Caco-2 (cell line): Measurements from ENCODE around the gene PSKH1. TPM values are rescaled to one million over a fixed set of nuclear protein-coding genes. Genes with fewer than 3 reads are reported as not detected.

Experiments
- BruUV-seq: library from RNA; stranded (reverse); fragments of 400-500 nt; replicated peaks from 2 replicates; lab custom pipeline; 2021; lab: Mats Ljungman, UMichigan
- CTCF ChIA-PET: fragments of 300-600 bp; sonication (Branson Sonifier 250); formaldehyde crosslinking; loops from one replicate; lab custom pipeline; 2022; ENCODE audit warnings: antibody characterized with exemption; lab: Charles Lee
- POLR2A ChIA-PET: fragments of 300-600 bp; sonication (Branson Sonifier 250); formaldehyde crosslinking; loops from one replicate; lab custom pipeline; 2022; ENCODE audit warnings: antibody characterized with exemption; lab: Charles Lee
- DNase-seq, 2 experiments: peaks; one replicate each; pipeline versions ENCODE4 v3.0.0 to v3.0.0-alpha.2; 2020 to 2022
- H3K27me3 ChIP-seq: replicated peaks from 2 replicates; pipeline ENCODE4 v1.6.0; 2011; ENCODE audit warnings: low read length; ENCODE audit not compliant: control insufficient read depth, insufficient read depth
- H3K36me3 ChIP-seq: 2 replicates; pipeline ENCODE4 v1.5.1; 2011; ENCODE audit warnings: low read length; ENCODE audit not compliant: control insufficient read depth, insufficient read depth
- H3K4me1 ChIP-seq: fragments of 250-450 bp; sonication (Bioruptor Pico); 2 replicates; pipeline ENCODE4 v1.5.1; 2020; ENCODE audit warnings: mild to moderate bottlenecking
- H3K4me3 ChIP-seq: 2 replicates; pipeline ENCODE4 v1.5.1; 2011; ENCODE audit warnings: low read depth, mild to moderate bottlenecking, control low read depth, low read length
- H3K9me3 ChIP-seq: fragments of 250-450 bp; sonication (Bioruptor Pico); 2 replicates; pipeline ENCODE4 v1.5.1; 2020; ENCODE audit warnings: mild to moderate bottlenecking, moderate library complexity
- H3K27ac Mint-ChIP-seq: one replicate; pipeline ENCODE4 v1.8.0; 2022; ENCODE audit warnings: mixed read lengths; ENCODE audit not compliant: unreplicated experiment
- H3K27me3 Mint-ChIP-seq: one replicate; pipeline ENCODE4 v1.8.0; 2022; ENCODE audit warnings: mixed read lengths; ENCODE audit not compliant: insufficient read depth, unreplicated experiment
- H3K36me3 Mint-ChIP-seq: one replicate; pipeline ENCODE4 v1.8.0; 2022; ENCODE audit warnings: mild to moderate bottlenecking, mixed read lengths; ENCODE audit not compliant: insufficient read depth, unreplicated experiment
- H3K4me1 Mint-ChIP-seq: one replicate; pipeline ENCODE4 v1.8.0; 2022; ENCODE audit warnings: low read depth, mixed read lengths; ENCODE audit not compliant: unreplicated experiment
- H3K4me3 Mint-ChIP-seq: one replicate; pipeline ENCODE4 v1.8.0; 2022; ENCODE audit warnings: mild to moderate bottlenecking, moderate library complexity, mixed read lengths; ENCODE audit not compliant: unreplicated experiment
- H3K9me3 Mint-ChIP-seq: one replicate; pipeline ENCODE4 v1.8.0; 2022; ENCODE audit warnings: mixed read lengths; ENCODE audit not compliant: unreplicated experiment
- CTCF ChIP-seq, 2 experiments: fragments of 200-600 bp in 1 of 2; IDR thresholded peaks; 1 replicate in 1 of 2; 2 replicates in 1 of 2; pipeline versions ENCODE4 v1.5.1 to v1.8.0; 2011 to 2022; ENCODE audit warnings: antibody characterized with exemption in 1 of 2, control low read depth in 1 of 2, inconsistent platforms in 1 of 2, low read depth in 1 of 2, low read length in 1 of 2, mild to moderate bottlenecking in 1 of 2, moderate library complexity in 1 of 2; ENCODE audit not compliant: insufficient read depth in 1 of 2, severe bottlenecking in 1 of 2, unreplicated experiment in 1 of 2
- intact Hi-C: fragments of 100-400 bp; cut with micrococcal nuclease; formaldehyde crosslinking; loops from one replicate; pipeline ENCODE4 v1.10.0; 2022; ENCODE audit not compliant: unreplicated experiment
- total RNA-seq: library from RNA; stranded (reverse); gene quantifications from 2 replicates; pipeline ENCODE4 v1.2.3, GENCODE V29; 2022

PSKH1 gene
- total RNA-seq, 1 experiment from 2014 or later = 41.3 TPM

GRCh38 chr16:67855789-67856188, 37.3 kb upstream of the PSKH1 start:
- Mint-ChIP-seq H3K27me3 (no peaks in the 10 kb centered on the region), H3K4me1 (peaks cover 31% of the 10 kb centered on the region), H3K9me3 (no peaks in the 10 kb centered on the region), H3K4me3 (no peak overlapping the region), H3K27ac (no peak overlapping the region), H3K36me3 (peaks cover 63% of the 10 kb centered on the region)
- Histone ChIP-seq H3K36me3 (peaks cover 2% of the 10 kb centered on the region; the same call in 1 of the 2 replicates), H3K27me3 (no peaks in the 10 kb centered on the region), H3K4me1 (peaks cover 21% of the 10 kb centered on the region), H3K4me3 (no peak overlapping the region), H3K9me3 (no peaks in the 10 kb centered on the region)
- no TSS peak for BruUV-seq
- POLR2A ChIA-PET = interaction anchor here (0.6 kb wide), 1 partner anchor 49 kb away, joined by 5 read pairs; the partner anchor contains the start of gene TSNAXIP1
- intact Hi-C loops = no loop called here
- TF ChIP-seq CTCF (IDR thresholded peaks at IDR 0.05; ENCODE audit: insufficient read depth in 1 of 2, low read depth in 1 of 2, low read length in 1 of 2, severe bottlenecking in 1 of 2, unreplicated experiment in 1 of 2) = no peak
- DNase-seq = no peak
- CTCF ChIA-PET = interaction anchor here (0.6 to 1.1 kb wide), 8 partner anchors 14 to 365 kb away, joined by 3 to 13 read pairs (median 6); no protein-coding TSS in a partner anchor

DNA sequence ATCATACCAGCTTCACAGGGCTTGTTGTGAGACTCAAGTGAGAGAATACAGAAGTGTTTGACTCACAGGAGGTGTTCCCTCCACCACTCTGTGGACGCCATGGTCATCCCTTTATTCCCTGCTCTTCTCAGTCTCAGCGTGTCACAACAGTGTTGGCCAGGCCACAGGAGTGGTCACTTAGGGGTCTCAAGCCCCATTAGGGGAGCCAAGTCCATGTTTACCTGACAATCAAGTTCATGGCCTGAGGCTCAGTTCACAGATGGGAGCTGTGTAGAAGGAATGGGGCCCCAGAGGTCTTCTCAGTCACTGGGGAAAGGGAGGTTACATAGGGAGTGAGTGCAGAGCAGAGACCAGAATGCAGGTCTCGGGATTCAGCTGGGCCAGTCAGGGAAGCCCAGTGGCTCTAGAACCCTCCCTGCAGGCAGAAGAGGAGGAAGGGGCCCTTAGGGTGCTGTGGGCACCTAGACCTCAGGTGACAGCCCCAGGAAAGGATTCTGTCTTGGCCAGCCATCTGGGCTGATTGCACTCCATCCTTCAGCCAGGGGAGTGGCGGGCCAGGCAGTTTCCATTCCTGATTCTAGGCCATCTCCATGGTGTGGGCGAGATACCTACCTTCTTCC, 36.0 kb upstream of the PSKH1 start:
- TF ChIP-seq CTCF (IDR thresholded peaks at IDR 0.05; ENCODE audit: insufficient read depth in 1 of 2, low read depth in 1 of 2, low read length in 1 of 2, severe bottlenecking in 1 of 2, unreplicated experiment in 1 of 2) = no peak
- Histone ChIP-seq H3K27me3 (no peaks in the 10 kb centered on the region), H3K4me3 (no peak overlapping the region), H3K36me3 (peaks cover 2% of the 10 kb centered on the region; the same call in 1 of the 2 replicates), H3K9me3 (no peaks in the 10 kb centered on the region), H3K4me1 (peaks cover 21% of the 10 kb centered on the region)
- peaks cover 72% of the 10 kb centered on the region for H3K36me3 Mint-ChIP-seq
- H3K27me3 Mint-ChIP-seq = no peaks in the 10 kb centered on the region
- peak overlapping the region; percentile 90 for H3K27ac Mint-ChIP-seq
- H3K4me3 Mint-ChIP-seq = peak overlapping the region; percentile 22
- DNase-seq = no peak
- H3K9me3 Mint-ChIP-seq = no peaks in the 10 kb centered on the region
- POLR2A ChIA-PET = interaction anchor here (0.6 kb wide), 1 partner anchor 11 kb away, joined by 3 read pairs; the partner anchor contains the start of gene NUTF2
- peaks cover 31% of the 10 kb centered on the region for H3K4me1 Mint-ChIP-seq
- CTCF ChIA-PET = interaction anchor here (0.6 to 2.1 kb wide), 3 partner anchors 8 to 41 kb away, joined by 3 to 10 read pairs (median 3); no protein-coding TSS in a partner anchor
- intact Hi-C loops = loop anchor here (1.0 kb wide), 1 partner anchor 11 kb away; the partner anchor contains the start of gene NUTF2
- no TSS peak for BruUV-seq

DNA sequence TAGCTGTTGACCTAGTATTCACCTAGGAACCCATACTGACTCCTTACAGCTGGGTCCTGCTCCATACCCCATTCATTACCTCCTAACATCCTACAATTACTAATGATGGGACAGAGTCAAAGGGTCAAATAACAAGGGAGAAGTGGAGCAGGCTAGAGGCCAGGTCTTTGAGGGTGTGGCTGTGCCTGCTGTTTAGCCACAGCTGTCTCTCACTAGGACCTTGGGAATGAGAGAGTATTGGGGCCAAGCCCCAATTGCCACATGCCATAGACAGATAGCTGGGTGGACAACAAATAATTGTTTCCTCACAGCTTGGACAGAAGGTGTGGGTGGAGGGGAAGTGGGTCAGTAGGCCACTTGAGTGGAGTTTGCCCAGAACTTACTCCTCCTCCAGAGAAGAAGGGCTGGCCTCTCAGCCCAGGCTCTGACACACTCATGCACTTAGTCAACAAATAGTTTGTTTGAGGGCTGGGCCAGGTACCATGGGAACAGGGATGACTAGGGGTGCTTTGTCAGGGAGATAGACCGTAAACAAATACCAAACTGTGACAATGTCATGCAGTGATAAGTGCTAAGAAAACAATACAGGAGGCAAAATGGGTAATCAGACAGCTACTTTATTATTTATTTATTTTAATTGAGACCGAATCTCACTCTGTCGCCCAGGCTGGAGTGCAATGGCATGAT, 35.4 kb upstream of the PSKH1 start:
- H3K4me3 Mint-ChIP-seq = peak overlapping the region; percentile 22
- no peaks in the 10 kb centered on the region for H3K27me3 Mint-ChIP-seq
- Histone ChIP-seq H3K4me3 (no peak overlapping the region), H3K9me3 (no peaks in the 10 kb centered on the region), H3K36me3 (peaks cover 2% of the 10 kb centered on the region; the same call in 1 of the 2 replicates), H3K4me1 (peaks cover 21% of the 10 kb centered on the region), H3K27me3 (no peaks in the 10 kb centered on the region)
- BruUV-seq = no TSS peak
- peak; percentile 86 to 91 for DNase-seq
- no peaks in the 10 kb centered on the region for H3K9me3 Mint-ChIP-seq
- H3K36me3 Mint-ChIP-seq = peaks cover 79% of the 10 kb centered on the region
- CTCF ChIA-PET = interaction anchor here (0.8 to 2.1 kb wide), 2 partner anchors 12 to 42 kb away, joined by 3 to 10 read pairs; no protein-coding TSS in a partner anchor
- peak overlapping the region; percentile 90 for H3K27ac Mint-ChIP-seq
- intact Hi-C loops = loop anchor here (1.0 kb wide), 1 partner anchor 11 kb away; the partner anchor contains the start of gene NUTF2
- H3K4me1 Mint-ChIP-seq = peaks cover 31% of the 10 kb centered on the region
- TF ChIP-seq CTCF (IDR thresholded peaks at IDR 0.05; ENCODE audit: insufficient read depth in 1 of 2, low read depth in 1 of 2, low read length in 1 of 2, severe bottlenecking in 1 of 2, unreplicated experiment in 1 of 2) = no peak
- POLR2A ChIA-PET = interaction anchor here (0.6 to 1.0 kb wide), 3 partner anchors 11 to 24 kb away, joined by 3 to 4 read pairs (median 3); partner anchors contain the start of gene NUTF2
